BJ (cell line): Measurements from ENCODE around the gene PALD1. TPM values are rescaled to one million over a fixed set of nuclear protein-coding genes. Genes with fewer than 3 reads are reported as not detected.

Experiments used
- CTCF ChIA-PET: fragments of 350-600 bp; formaldehyde crosslinking; extraction: SDS; loops from one replicate; lab custom pipeline; 2021; ENCODE audit warnings: antibody characterized with exemption, inconsistent platforms; lab: Yijun Ruan, JAX
- POLR2A ChIA-PET: fragments of 300-600 bp; sonication (Branson Sonifier 250); formaldehyde crosslinking; extraction: SDS; loops from one replicate; lab custom pipeline; 2021; ENCODE audit warnings: antibody characterized with exemption; lab: Charles Lee
- DNase-seq: peaks from one replicate; pipeline ENCODE4 v3.0.0-alpha.2; 2011; ENCODE audit warnings: low read depth
- H3K27me3 ChIP-seq: 2 replicates; pipeline ENCODE4 v1.6.0; 2011; ENCODE audit warnings: low read length; ENCODE audit not compliant: control insufficient read depth, insufficient read depth
- H3K36me3 ChIP-seq: 2 replicates; pipeline ENCODE4 v1.5.1; 2011; ENCODE audit warnings: low read length; ENCODE audit not compliant: control insufficient read depth, insufficient read depth
- H3K4me3 ChIP-seq: 2 replicates; pipeline ENCODE4 v1.5.1; 2011; ENCODE audit warnings: low read depth, mild to moderate bottlenecking, control low read depth, low read length
- polyA plus RNA-seq: library from polyadenylated mRNA; depleted of rRNA; stranded (reverse); fragments of >200 nt; gene quantifications from 2 replicates; pipeline ENCODE4 v1.2.3, GENCODE V29; 2011
- TF ChIP-seq, protein P1 (sequence below): IDR thresholded peaks from 2 replicates; pipeline ENCODE4 v1.5.1; 2011; ENCODE audit warnings: low read depth, mild to moderate bottlenecking, control low read depth, inconsistent platforms, low read length, moderate library complexity; ENCODE audit not compliant: insufficient read depth

PALD1 gene
- polyA plus RNA-seq, 1 experiment, result 0.10 TPM

DNA sequence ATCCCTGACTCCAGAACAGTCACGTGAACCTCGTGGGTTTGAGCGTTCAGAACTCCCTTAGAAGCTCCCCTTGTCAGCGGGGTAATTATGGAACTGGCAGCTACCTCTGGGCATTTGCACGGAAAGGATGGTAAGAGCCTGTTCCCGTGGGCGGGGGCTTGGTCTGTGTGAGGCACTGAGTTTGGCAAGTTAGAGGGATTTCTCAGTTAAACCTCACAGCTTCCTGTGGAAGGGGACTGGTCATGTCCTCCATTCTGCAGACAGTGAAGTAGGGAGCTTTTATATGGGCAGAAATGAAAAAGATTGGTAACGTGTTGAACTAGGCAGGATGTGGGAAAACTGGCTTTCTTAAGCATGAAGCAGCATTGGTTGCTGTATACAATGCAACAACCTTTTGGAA lies 16.0 kb downstream of the PALD1 start:
- POLR2A ChIA-PET, result no interaction called here
- TF ChIP-seq, protein P1, sequence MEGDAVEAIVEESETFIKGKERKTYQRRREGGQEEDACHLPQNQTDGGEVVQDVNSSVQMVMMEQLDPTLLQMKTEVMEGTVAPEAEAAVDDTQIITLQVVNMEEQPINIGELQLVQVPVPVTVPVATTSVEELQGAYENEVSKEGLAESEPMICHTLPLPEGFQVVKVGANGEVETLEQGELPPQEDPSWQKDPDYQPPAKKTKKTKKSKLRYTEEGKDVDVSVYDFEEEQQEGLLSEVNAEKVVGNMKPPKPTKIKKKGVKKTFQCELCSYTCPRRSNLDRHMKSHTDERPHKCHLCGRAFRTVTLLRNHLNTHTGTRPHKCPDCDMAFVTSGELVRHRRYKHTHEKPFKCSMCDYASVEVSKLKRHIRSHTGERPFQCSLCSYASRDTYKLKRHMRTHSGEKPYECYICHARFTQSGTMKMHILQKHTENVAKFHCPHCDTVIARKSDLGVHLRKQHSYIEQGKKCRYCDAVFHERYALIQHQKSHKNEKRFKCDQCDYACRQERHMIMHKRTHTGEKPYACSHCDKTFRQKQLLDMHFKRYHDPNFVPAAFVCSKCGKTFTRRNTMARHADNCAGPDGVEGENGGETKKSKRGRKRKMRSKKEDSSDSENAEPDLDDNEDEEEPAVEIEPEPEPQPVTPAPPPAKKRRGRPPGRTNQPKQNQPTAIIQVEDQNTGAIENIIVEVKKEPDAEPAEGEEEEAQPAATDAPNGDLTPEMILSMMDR, result no peak
- peaks cover 1% of the 10 kb centered on the region for H3K27me3 ChIP-seq
- no peak overlapping the region for H3K4me3 ChIP-seq
- no peaks in the 10 kb centered on the region for H3K36me3 ChIP-seq
- DNase-seq, result no peak
- CTCF ChIA-PET, result interaction anchor here (0.9 to 1.1 kb wide), 2 partner anchors 34 to 65 kb away, joined by 3 read pairs; no protein-coding TSS in a partner anchor

DNA sequence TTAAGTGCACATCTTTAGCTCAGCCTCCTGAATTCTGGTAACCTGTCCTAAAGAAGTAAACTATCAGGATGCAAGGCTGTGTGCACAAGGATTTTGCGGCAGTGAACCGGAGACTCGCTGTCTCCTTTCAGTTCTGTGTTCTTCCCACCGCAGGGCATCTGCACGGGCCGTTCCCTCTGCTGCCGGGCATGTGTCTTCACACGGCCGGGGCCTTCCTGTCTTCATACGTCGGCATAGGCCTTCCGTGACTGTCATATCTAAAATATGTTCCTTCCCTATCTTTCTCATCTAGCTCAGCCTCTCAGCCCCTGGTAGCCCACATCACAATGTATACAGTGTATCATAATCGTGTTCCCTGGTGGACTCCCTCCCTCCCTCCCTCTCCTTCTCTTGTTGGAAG lies 16.4 kb downstream of the PALD1 start:
- POLR2A ChIA-PET, result no interaction called here
- CTCF ChIA-PET, result interaction anchor here (0.9 kb wide), 1 partner anchor 64 kb away, joined by 3 read pairs; no protein-coding TSS in a partner anchor
- H3K4me3 ChIP-seq, result no peak overlapping the region

DNA sequence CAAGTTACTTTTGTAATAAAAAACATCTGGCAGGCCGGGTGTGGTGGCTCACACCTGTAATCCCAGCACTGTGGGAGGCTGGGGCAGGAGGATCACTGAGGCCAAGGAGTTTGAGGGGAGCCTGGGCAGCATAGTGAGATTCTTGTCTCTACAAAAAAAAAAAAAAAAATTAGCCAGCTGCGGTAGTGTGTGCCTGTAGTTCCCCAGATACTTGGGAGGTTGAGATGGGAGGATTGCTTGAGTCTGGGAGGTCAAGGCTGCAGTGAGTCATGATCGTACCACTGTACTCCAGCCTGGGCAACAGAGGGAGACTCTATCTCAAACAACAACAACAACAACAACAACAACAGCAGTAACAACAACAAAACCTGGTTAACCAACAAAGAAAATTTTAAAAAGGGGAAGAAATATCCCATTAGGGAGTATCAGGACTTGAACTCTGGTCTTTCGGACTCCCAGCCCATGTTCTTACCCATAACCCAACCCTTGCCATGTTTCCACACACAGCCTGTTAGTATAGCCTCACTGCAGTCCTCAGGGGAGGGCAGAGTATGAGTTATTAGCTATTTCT lies 17.2 kb downstream of the PALD1 start:
- H3K27me3 ChIP-seq, result peaks cover 1% of the 10 kb centered on the region
- POLR2A ChIA-PET, result no interaction called here
- CTCF ChIA-PET, result interaction anchor here (1.0 kb wide), 1 partner anchor 19 kb away, joined by 4 read pairs; no protein-coding TSS in a partner anchor
- no peaks in the 10 kb centered on the region for H3K36me3 ChIP-seq
- TF ChIP-seq, protein P1, result no peak
- no peak overlapping the region for H3K4me3 ChIP-seq
- DNase-seq, result no peak

More for the DNA sequence above, 16.4 kb downstream of the PALD1 start:
- H3K27me3 ChIP-seq, result peaks cover 1% of the 10 kb centered on the region
- TF ChIP-seq, protein P1, result no peak
- no peak for DNase-seq
- H3K36me3 ChIP-seq, result no peaks in the 10 kb centered on the region

DNA sequence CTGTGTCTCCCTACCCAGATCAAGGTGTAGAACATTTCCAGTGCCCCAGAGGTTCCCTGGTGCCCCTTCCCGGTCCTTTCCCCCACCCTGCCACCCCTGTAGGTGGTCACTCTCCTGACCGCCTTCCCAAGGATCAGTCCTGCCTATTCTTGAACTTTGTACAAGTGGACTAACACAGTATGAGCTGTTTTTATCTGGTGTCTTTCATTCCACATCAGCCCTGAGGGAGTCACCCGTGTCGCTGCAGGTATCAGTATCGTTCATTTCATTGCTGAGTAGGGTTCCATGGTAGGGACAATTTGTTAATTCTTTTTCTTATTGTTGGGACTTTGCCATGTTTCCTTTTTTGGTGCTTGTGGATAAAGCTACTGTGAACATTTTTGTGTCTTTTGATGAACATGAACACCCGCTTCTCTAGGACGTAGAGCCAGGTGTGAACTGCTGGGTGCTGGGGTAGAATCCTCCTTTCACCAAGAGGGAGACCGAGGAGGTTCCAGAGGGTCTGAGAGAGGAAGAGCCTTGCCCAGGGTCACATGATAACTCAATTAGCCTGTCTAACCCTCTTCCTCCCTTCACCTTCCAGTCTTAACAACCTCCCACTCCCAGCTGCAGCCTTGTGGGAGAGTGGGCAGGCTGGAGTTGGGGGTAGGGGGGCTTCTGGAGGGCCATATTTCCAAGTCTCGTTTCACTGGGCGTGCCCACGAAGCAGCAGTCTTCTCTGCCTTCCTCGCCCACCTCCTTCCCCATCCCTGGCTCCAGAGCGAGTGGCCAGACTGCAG lies 18.0 kb downstream of the PALD1 start:
- POLR2A ChIA-PET, result no interaction called here
- CTCF ChIA-PET, result interaction anchor here (0.8 to 1.0 kb wide), 2 partner anchors 11 to 20 kb away, joined by 3 to 4 read pairs; no protein-coding TSS in a partner anchor
- no peaks in the 10 kb centered on the region for H3K36me3 ChIP-seq
- H3K27me3 ChIP-seq, result peaks cover 1% of the 10 kb centered on the region
- no peak for DNase-seq
- TF ChIP-seq, protein P1, result no peak
- H3K4me3 ChIP-seq, result no peak overlapping the region

DNA sequence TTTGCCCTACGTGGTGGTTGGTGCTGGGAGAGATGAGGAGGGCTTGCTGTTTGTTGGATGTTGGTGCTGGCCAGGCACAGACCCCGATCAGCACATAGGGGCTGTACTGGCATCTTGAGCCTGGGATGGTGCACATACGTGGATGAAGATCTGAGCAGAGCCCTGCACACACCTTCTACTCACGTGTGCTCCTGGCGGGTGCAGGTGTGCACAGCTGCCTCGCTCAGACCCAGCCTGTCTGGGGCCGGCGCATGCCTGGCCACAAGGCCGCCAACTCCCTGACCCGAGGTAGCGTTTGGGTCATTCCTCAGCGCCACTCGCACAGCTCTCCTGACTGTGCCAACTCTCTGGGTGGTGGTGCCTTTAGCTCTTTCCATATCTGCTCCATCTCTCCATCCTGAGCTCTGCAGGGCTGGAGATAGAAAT lies 18.6 kb downstream of the PALD1 start:
- CTCF ChIA-PET, result interaction anchor here (0.8 kb wide), 1 partner anchor 10 kb away, joined by 3 read pairs; no protein-coding TSS in a partner anchor
- Histone ChIP-seq H3K36me3 (no peaks in the 10 kb centered on the region), H3K4me3 (no peak overlapping the region), H3K27me3 (peaks cover 1% of the 10 kb centered on the region)
- TF ChIP-seq, protein P1, result no peak
- DNase-seq, result no peak
- POLR2A ChIA-PET, result no interaction called here
